ENCODE data around the gene LRG1. TPM values are rescaled to one million over a fixed set of nuclear protein-coding genes. Genes with fewer than 3 reads are reported as not detected.

The LRG1 gene
- total and polyA plus RNA-seq, 7 donors: 0.36 to 21.0 (median 2.4) TPM; not detected in 1

GRCh38 chr19:4524808-4525562 lies 14.9 kb downstream of the LRG1 start:
- no peak for DNase-seq
- no peaks in the 10 kb centered on the region for H3K27me3 ChIP-seq
- H3K4me3 ChIP-seq: no peak overlapping the region
- peaks cover 0 to 11% (median 2%) of the 10 kb centered on the region in 4 donors for H3K4me1 ChIP-seq
- no peak for TF ChIP-seq EP300 (IDR thresholded peaks at IDR 0.05)
- TF ChIP-seq CTCF (IDR thresholded peaks at IDR 0.05): peak in 3 of 4 experiments; percentile 27 to 73 (median 47)
- no peak overlapping the region for H3K27ac ChIP-seq
- H3K9me3 ChIP-seq: no peaks in the 10 kb centered on the region
- H3K36me3 ChIP-seq: no peaks in the 10 kb centered on the region
- WGBS, 2 donors: 62 to 69% methylated on average over 23 of the region's 23 CpGs
- intact Hi-C loops (cut with DNase I): loop anchor here (5.0 kb wide), 1 partner anchor 278 kb away; the partner anchor contains the start of gene YJU2

- no peak for DNase-seq
- Histone ChIP-seq H3K36me3 (no peaks in the 10 kb centered on the region), H3K9me3 (no peaks in the 10 kb centered on the region), H3K4me3 (no peak overlapping the region), H3K27ac (no peak overlapping the region), H3K4me1 (peaks cover 0 to 24% (median 16%) of the 10 kb centered on the region in 4 donors), H3K27me3 (no peaks in the 10 kb centered on the region)
- WGBS, 2 donors: 71 to 76% methylated on average over 53 of the region's 53 CpGs
- TF ChIP-seq CTCF (IDR thresholded peaks at IDR 0.05) (peak in 3 of 4 experiments; percentile 49 to 61 (median 60)), POLR2A (IDR thresholded peaks at IDR 0.05) (no peak), EP300 (IDR thresholded peaks at IDR 0.05) (no peak), POLR2AphosphoS5 (IDR thresholded peaks at IDR 0.05) (no peak)
- intact Hi-C loops (cut with DNase I): loop anchor here (5.0 kb wide), 1 partner anchor 276 kb away; the partner anchor contains the start of gene YJU2
Measured at GRCh38 chr19:4523306-4524110, 16.3 kb downstream of the LRG1 start.

- no peak overlapping the region for H3K4me3 ChIP-seq
- TF ChIP-seq POLR2A (IDR thresholded peaks at IDR 0.05) (no peak), CTCF (IDR thresholded peaks at IDR 0.05) (no peak), EP300 (IDR thresholded peaks at IDR 0.05) (no peak), POLR2AphosphoS5 (IDR thresholded peaks at IDR 0.05) (no peak)
- intact Hi-C loops (cut with DNase I): loop anchor here (5.0 kb wide), 1 partner anchor 275 kb away; the partner anchor contains the start of gene YJU2
- no peak for DNase-seq
- no peaks in the 10 kb centered on the region for H3K36me3 ChIP-seq
- WGBS, 2 donors: 87 to 90% methylated on average over 15 of the region's 15 CpGs
- H3K27ac ChIP-seq: no peak overlapping the region
- no peaks in the 10 kb centered on the region for H3K27me3 ChIP-seq
- peaks cover 0 to 25% (median 17%) of the 10 kb centered on the region in 4 donors for H3K4me1 ChIP-seq
- H3K9me3 ChIP-seq: no peaks in the 10 kb centered on the region
Measured at GRCh38 chr19:4522291-4523002, 17.4 kb downstream of the LRG1 start.

- TF ChIP-seq POLR2AphosphoS5 (IDR thresholded peaks at IDR 0.05) (no peak), EP300 (IDR thresholded peaks at IDR 0.05) (no peak), POLR2A (IDR thresholded peaks at IDR 0.05) (no peak), CTCF (IDR thresholded peaks at IDR 0.05) (no peak)
- no peak overlapping the region for H3K4me3 ChIP-seq
- no peaks in the 10 kb centered on the region for H3K9me3 ChIP-seq
- H3K27me3 ChIP-seq: no peaks in the 10 kb centered on the region
- 86 to 90% methylated on average over 5 of the region's 5 CpGs for WGBS, 2 donors
- H3K4me1 ChIP-seq: peaks cover 0 to 28% (median 17%) of the 10 kb centered on the region in 4 donors
- no peaks in the 10 kb centered on the region for H3K36me3 ChIP-seq
- intact Hi-C loops (cut with DNase I): loop anchor here (5.0 kb wide), 1 partner anchor 275 kb away; the partner anchor contains the start of gene YJU2
- peak overlapping the region in 2 of 4 donors; percentile 94 to 98 for H3K27ac ChIP-seq
- no peak for DNase-seq
Measured at GRCh38 chr19:4521888-4522242, 18.0 kb downstream of the LRG1 start.
